Large intestine (tissue), 3 donors: ENCODE results near the gene BEST3. TPM values are rescaled to one million over a fixed set of nuclear protein-coding genes. Genes with fewer than 3 reads are reported as not detected.

Source experiments
- DNase-seq, 2 donors: peaks; one replicate each; pipeline versions ENCODE4 v3.0.0 to v3.0.0-alpha.2; 2013
- H3K27ac ChIP-seq: one replicate; pipeline ENCODE4 v1.5.1; 2013; ENCODE audit warnings: low read length
- H3K27me3 ChIP-seq: 2 replicates; pipeline ENCODE4 v1.6.1; 2013; ENCODE audit warnings: low read length; ENCODE audit not compliant: control insufficient read depth, insufficient read depth
- H3K36me3 ChIP-seq: 2 replicates; pipeline ENCODE4 v1.6.1; 2013; ENCODE audit warnings: low read length; ENCODE audit not compliant: control insufficient read depth, insufficient read depth
- H3K4me1 ChIP-seq: one replicate; pipeline ENCODE4 v1.6.1; 2013; ENCODE audit warnings: low read length; ENCODE audit not compliant: control insufficient read depth, insufficient read depth
- H3K4me3 ChIP-seq: one replicate; pipeline ENCODE4 v1.5.1; 2013; ENCODE audit warnings: low read length
- H3K9me3 ChIP-seq: one replicate; pipeline ENCODE4 v1.6.1; 2013; ENCODE audit warnings: mild to moderate bottlenecking, low read depth, low read length, moderate library complexity; ENCODE audit not compliant: control insufficient read depth
- WGBS: methylation state at CpG from one replicate; pipeline ENCODE4 v1.1.5; 2013; ENCODE audit warnings: low lambda C conversion rate; ENCODE audit not compliant: insufficient coverage; 5-methylcytosine and 5-hydroxymethylcytosine counted together
- polyA plus RNA-seq: library from polyadenylated mRNA; unstranded; fragments of 120-200 nt; gene quantifications from one replicate; pipeline ENCODE4 v1.2.1, GENCODE V29; 2013

The BEST3 gene
- polyA plus RNA-seq, 1 donor, result 0.24 TPM

GRCh38 chr12:69688021-69688420 lies 11.1 kb downstream of the BEST3 start:
- Histone ChIP-seq H3K36me3 (no peaks in the 10 kb centered on the region), H3K27ac (no peak overlapping the region), H3K9me3 (no peaks in the 10 kb centered on the region), H3K4me3 (no peak overlapping the region), H3K27me3 (no peaks in the 10 kb centered on the region), H3K4me1 (peaks cover 11% of the 10 kb centered on the region)
- no peak for DNase-seq
- WGBS, result 100% methylated on average over 1 of the region's 1 CpG

GRCh38 chr12:69687390-69687789 lies 11.7 kb downstream of the BEST3 start:
- no peaks in the 10 kb centered on the region for H3K9me3 ChIP-seq
- no peak for DNase-seq
- H3K27me3 ChIP-seq, result no peaks in the 10 kb centered on the region
- H3K27ac ChIP-seq, result no peak overlapping the region
- peaks cover 11% of the 10 kb centered on the region for H3K4me1 ChIP-seq
- no peak overlapping the region for H3K4me3 ChIP-seq
- no peaks in the 10 kb centered on the region for H3K36me3 ChIP-seq
- 100% methylated on average over 1 of the region's 4 CpGs for WGBS

DNA sequence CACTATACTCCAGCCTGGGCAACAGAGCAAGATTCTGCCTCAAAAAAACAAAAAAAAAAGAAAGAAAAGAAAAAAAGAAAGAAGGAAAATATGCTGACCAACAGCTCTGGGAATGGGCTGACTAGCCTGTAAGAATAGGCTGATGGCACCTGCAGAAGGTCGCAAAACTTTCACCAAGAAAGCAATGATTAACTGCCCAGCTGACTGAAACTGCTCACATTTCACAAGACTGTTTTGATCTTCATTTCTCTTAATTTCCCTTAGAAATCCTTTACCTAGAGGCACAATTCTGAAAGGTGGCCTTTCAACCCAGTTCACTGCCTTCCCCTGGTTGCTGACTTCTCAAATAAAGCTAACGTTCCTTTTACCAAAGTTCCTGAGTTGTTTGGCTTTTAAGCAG lies 12.4 kb downstream of the BEST3 start:
- Histone ChIP-seq H3K4me3 (no peak overlapping the region), H3K36me3 (no peaks in the 10 kb centered on the region)

GRCh38 chr12:69685810-69686209 lies 13.3 kb downstream of the BEST3 start:
- H3K36me3 ChIP-seq, result no peaks in the 10 kb centered on the region
- peaks cover 11% of the 10 kb centered on the region for H3K4me1 ChIP-seq
- H3K27me3 ChIP-seq, result no peaks in the 10 kb centered on the region
- no CpG with 5 or more reads among the region's 2 CpGs for WGBS
- H3K9me3 ChIP-seq, result no peaks in the 10 kb centered on the region
- H3K27ac ChIP-seq, result no peak overlapping the region
- H3K4me3 ChIP-seq, result no peak overlapping the region
- no peak for DNase-seq

More for the DNA sequence above, 12.4 kb downstream of the BEST3 start:
- H3K27ac ChIP-seq, result peak overlapping the region; percentile 52
- H3K9me3 ChIP-seq, result no peaks in the 10 kb centered on the region
- no peaks in the 10 kb centered on the region for H3K27me3 ChIP-seq
- peaks cover 11% of the 10 kb centered on the region for H3K4me1 ChIP-seq
- DNase-seq, result peak; percentile 54 to 81
- WGBS, result no CpG with 5 or more reads among the region's 2 CpGs

DNA sequence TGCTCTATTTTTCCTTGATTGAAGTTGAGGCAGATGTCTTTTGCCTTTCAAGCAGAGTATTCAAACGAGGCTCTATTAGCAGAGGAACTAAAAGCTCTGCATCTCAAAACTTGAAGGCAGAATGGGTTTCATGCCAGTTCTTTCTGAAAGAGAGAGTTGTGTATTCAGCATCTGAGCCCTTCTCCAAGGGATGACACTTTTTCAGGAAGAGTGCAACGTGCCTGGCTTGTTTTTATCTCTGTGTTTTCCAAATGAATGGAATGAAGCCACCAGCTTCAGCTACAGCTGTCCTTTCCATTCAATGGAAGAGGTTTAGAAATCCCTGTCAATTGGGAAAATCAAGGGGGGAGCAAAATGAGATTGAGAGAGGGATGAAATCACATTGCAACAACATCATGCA lies 14.6 kb downstream of the BEST3 start:
- no peak overlapping the region for H3K4me3 ChIP-seq
- no peaks in the 10 kb centered on the region for H3K9me3 ChIP-seq
- H3K27ac ChIP-seq, result no peak overlapping the region
- peaks cover 9% of the 10 kb centered on the region for H3K4me1 ChIP-seq
- no peaks in the 10 kb centered on the region for H3K36me3 ChIP-seq
- no CpG with 5 or more reads among the region's 2 CpGs for WGBS
- DNase-seq, result no peak
- no peaks in the 10 kb centered on the region for H3K27me3 ChIP-seq

DNA sequence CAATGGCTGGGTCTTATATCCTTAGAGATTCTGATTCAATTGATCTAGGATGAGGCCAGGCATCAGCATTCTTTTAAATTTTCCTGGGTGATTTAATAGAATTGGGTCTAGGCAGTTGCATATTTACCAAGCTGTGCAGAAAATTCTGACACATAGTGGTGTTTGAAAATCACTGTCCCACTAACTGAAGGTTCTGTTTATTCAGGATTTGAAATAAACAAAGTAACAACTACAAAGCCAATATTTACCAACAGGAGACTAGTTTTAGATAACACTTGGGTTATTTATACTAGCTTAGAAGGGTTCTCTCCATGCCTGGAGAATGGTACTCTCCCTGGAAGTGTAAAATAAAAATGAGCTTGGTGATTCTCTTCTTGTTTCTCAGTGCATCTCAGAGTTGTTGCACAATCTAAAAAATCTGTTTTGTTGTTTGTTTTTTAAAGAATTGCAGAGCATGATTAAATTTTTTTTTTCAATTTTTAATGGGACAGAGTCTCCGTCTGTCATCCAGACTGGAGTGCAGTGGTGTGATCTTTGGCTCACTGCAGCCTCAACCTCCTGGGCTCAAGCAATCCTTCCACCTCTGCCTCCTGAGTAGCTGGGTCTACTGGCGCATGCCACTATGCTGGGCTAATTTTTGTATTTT lies 16.9 kb downstream of the BEST3 start:
- DNase-seq, result no peak
- WGBS, result no CpG with 5 or more reads among the region's 2 CpGs
- no peaks in the 10 kb centered on the region for H3K9me3 ChIP-seq

DNA sequence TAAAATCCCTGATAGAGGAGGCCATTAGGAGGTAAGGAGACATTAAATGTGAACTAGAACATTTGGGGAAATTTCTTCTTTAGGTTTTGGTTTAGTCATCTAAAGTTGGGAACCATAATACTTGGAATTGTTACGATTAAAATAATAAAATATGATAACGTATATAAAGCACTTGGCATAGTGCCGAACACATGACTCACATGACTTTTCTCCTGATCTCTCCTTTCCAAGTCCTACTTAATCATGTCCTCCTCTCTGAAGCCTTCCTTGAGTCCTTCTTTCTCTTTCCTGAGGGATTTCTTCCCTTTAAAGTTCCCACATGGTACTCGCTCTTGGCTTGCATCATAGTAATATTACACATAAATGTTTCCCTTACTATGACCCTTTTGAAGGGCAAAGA lies 20.0 kb downstream of the BEST3 start:
- 75% methylated on average over 2 of the region's 4 CpGs for WGBS
- Histone ChIP-seq H3K36me3 (no peaks in the 10 kb centered on the region), H3K4me3 (no peak overlapping the region), H3K4me1 (no peaks in the 10 kb centered on the region), H3K27me3 (no peaks in the 10 kb centered on the region), H3K27ac (no peak overlapping the region), H3K9me3 (no peaks in the 10 kb centered on the region)
- DNase-seq, result no peak

More for the DNA sequence above, 16.9 kb downstream of the BEST3 start:
- H3K4me1 ChIP-seq, result no peaks in the 10 kb centered on the region
- H3K36me3 ChIP-seq, result no peaks in the 10 kb centered on the region
- H3K4me3 ChIP-seq, result no peak overlapping the region
- H3K27ac ChIP-seq, result no peak overlapping the region
- H3K27me3 ChIP-seq, result no peaks in the 10 kb centered on the region

- 97% methylated on average over 6 of the region's 8 CpGs for WGBS
- no peak overlapping the region for H3K4me3 ChIP-seq
- DNase-seq, result no peak
- H3K9me3 ChIP-seq, result no peaks in the 10 kb centered on the region
- H3K4me1 ChIP-seq, result no peaks in the 10 kb centered on the region
- H3K27ac ChIP-seq, result no peak overlapping the region
- H3K27me3 ChIP-seq, result no peaks in the 10 kb centered on the region
- no peaks in the 10 kb centered on the region for H3K36me3 ChIP-seq
Observed at GRCh38 chr12:69676257-69677012, 22.7 kb downstream of the BEST3 start.

- no peak for DNase-seq
- no CpG with 5 or more reads among the region's 2 CpGs for WGBS
Observed at GRCh38 chr12:69672195-69672594, 26.9 kb downstream of the BEST3 start.

DNA sequence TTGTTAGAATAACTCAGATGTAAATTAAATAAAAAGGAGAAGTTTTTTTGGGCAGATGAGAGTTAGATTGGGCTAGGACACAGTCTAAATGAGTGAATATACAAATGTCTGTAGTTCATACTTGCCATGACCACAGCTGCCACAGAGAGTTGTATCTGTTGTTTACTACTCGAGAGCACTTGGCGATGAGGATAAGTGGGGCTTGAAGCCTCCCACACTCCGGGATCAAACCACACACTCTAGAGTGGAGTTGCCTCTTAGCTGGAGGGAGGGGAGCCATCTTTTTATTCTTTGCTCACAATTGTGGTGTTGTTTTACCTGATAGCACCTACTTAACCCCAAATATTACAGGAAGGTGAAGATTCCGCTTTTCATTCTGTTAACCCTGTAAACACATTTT lies 27.5 kb downstream of the BEST3 start:
- 100% methylated on average over 1 of the region's 4 CpGs for WGBS
- H3K36me3 ChIP-seq, result no peaks in the 10 kb centered on the region
- DNase-seq, result no peak
- H3K27me3 ChIP-seq, result no peaks in the 10 kb centered on the region
- H3K4me1 ChIP-seq, result no peaks in the 10 kb centered on the region
- no peak overlapping the region for H3K27ac ChIP-seq
- H3K9me3 ChIP-seq, result no peaks in the 10 kb centered on the region
- no peak overlapping the region for H3K4me3 ChIP-seq

More at GRCh38 chr12:69672195-69672594, 26.9 kb downstream of the BEST3 start:
- Histone ChIP-seq H3K9me3 (no peaks in the 10 kb centered on the region), H3K27ac (no peak overlapping the region), H3K4me1 (no peaks in the 10 kb centered on the region), H3K4me3 (no peak overlapping the region), H3K27me3 (no peaks in the 10 kb centered on the region), H3K36me3 (no peaks in the 10 kb centered on the region)
